NCI-H146 treated with DMSO at 0.1 percent for 48 hours (cell line): ENCODE results near the gene ALG3.

Experiments used
- DNase-seq: peaks from one replicate; lab custom pipeline; 2025; ENCODE audit not compliant: unreplicated experiment; lab: John Stamatoyannopoulos, UW

The ALG3 gene

GRCh38 chr3:184198509-184198908 lies 50.3 kb downstream of the ALG3 start:
- no peak for DNase-seq

GRCh38 chr3:184196536-184196935 lies 52.2 kb downstream of the ALG3 start:
- DNase-seq, result no peak

GRCh38 chr3:184193991-184194539 lies 54.7 kb downstream of the ALG3 start:
- no peak for DNase-seq

- no peak for DNase-seq
These were observed 55.9 kb downstream of the ALG3 start for GRCh38 chr3:184192889-184193288.
